SK-N-SH treated with all-trans-retinoic acid at 6 μM for 48 hours (cell line): Measurements from ENCODE around the gene SETD6.

Experiments
- ATAC-seq: fragments of 200-7000 bp; cut with Tn5 transposase; 3 replicates; pipeline ENCODE4 v1.9.1; 2020; ENCODE audit warnings: mild to moderate bottlenecking, moderate library complexity
- BACH2 ChIP-seq: fragments of 250-450 bp; sonication (Bioruptor Pico); IDR thresholded peaks from 2 replicates; pipeline ENCODE4 v1.9.0; 2021; ENCODE audit warnings: mild to moderate bottlenecking, borderline replicate concordance
- CSDC2 ChIP-seq: fragments of 250-450 bp; sonication (Bioruptor Pico); IDR thresholded peaks from 2 replicates; pipeline ENCODE4 v1.5.0; 2020; ENCODE audit warnings: mild to moderate bottlenecking, moderate library complexity
- ESRRG ChIP-seq: fragments of 250-450 bp; sonication (Bioruptor Pico); IDR thresholded peaks from 2 replicates; pipeline ENCODE4 v1.6.1; 2021; ENCODE audit warnings: mild to moderate bottlenecking
- GLIS3 ChIP-seq: fragments of 250-450 bp; sonication (Bioruptor Pico); IDR thresholded peaks from 2 replicates; pipeline ENCODE4 v1.5.0; 2020; ENCODE audit warnings: mild to moderate bottlenecking, moderate library complexity
- ISL1 ChIP-seq: fragments of 250-450 bp; sonication (Bioruptor Pico); IDR thresholded peaks from 2 replicates; pipeline ENCODE4 v2.1.2; 2022; ENCODE audit warnings: mild to moderate bottlenecking, moderate library complexity
- OSR1 ChIP-seq: fragments of 250-450 bp; sonication (Bioruptor Pico); IDR thresholded peaks from 2 replicates; pipeline ENCODE4 v1.8.0; 2022; ENCODE audit warnings: moderate library complexity, mild to moderate bottlenecking, inconsistent platforms
- PPARA ChIP-seq: fragments of 250-450 bp; sonication (Bioruptor Pico); IDR thresholded peaks from 2 replicates; pipeline ENCODE4 v1.5.0; 2020; ENCODE audit warnings: mild to moderate bottlenecking, borderline replicate concordance
- SNAI2 ChIP-seq: fragments of 250-450 bp; sonication (Bioruptor Pico); IDR thresholded peaks from 2 replicates; pipeline ENCODE4 v1.5.0; 2020; ENCODE audit warnings: mild to moderate bottlenecking, moderate library complexity
- TCF4 ChIP-seq: fragments of 250-450 bp; sonication (Bioruptor Pico); IDR thresholded peaks from 2 replicates; pipeline ENCODE4 v1.8.0; 2021; ENCODE audit warnings: mild to moderate bottlenecking, moderate library complexity, borderline replicate concordance
- ZC3H10 ChIP-seq: fragments of 250-450 bp; sonication (Bioruptor Pico); IDR thresholded peaks from 2 replicates; pipeline ENCODE4 v1.5.1; 2021; ENCODE audit warnings: mild to moderate bottlenecking, moderate library complexity
- ZFP3 ChIP-seq: fragments of 250-450 bp; sonication (Bioruptor Pico); IDR thresholded peaks from 2 replicates; pipeline ENCODE4 v1.5.0; 2020; ENCODE audit warnings: mild to moderate bottlenecking, moderate library complexity
- ZNF565 ChIP-seq: fragments of 450-650 bp; formaldehyde crosslinking; conservative IDR thresholded peaks from 2 replicates; pipeline ENCODE4 v1.5.0; 2020; ENCODE audit warnings: low read depth, mild to moderate bottlenecking, moderate library complexity
- ZNF70 ChIP-seq: fragments of 450-650 bp; formaldehyde crosslinking; IDR thresholded peaks from 2 replicates; pipeline ENCODE4 v1.5.0; 2020; ENCODE audit warnings: mild to moderate bottlenecking, moderate library complexity
- ZNF8 ChIP-seq: fragments of 450-650 bp; formaldehyde crosslinking; IDR thresholded peaks from 2 replicates; pipeline ENCODE4 v1.5.0; 2020; ENCODE audit warnings: mild to moderate bottlenecking, moderate library complexity
- TF ChIP-seq, protein P1 (sequence below): fragments of 250-450 bp; sonication (Bioruptor Pico); IDR thresholded peaks from 2 replicates; pipeline ENCODE4 v1.8.0; 2021; ENCODE audit warnings: low read depth, mild to moderate bottlenecking, moderate library complexity, borderline replicate concordance
- TF ChIP-seq, protein P2 (sequence below): fragments of 250-450 bp; sonication (Bioruptor Pico); IDR thresholded peaks from 2 replicates; pipeline ENCODE4 v1.5.1; 2020; ENCODE audit warnings: low read depth, mild to moderate bottlenecking, moderate library complexity
- TF ChIP-seq, protein P3 (sequence below): fragments of 250-450 bp; sonication (Bioruptor Pico); IDR thresholded peaks from 2 replicates; pipeline ENCODE4 v1.8.0; 2020; ENCODE audit warnings: mild to moderate bottlenecking, moderate library complexity, borderline replicate concordance
- TF ChIP-seq, protein P4 (sequence below): fragments of 250-450 bp; sonication (Bioruptor Pico); IDR thresholded peaks from 2 replicates; pipeline ENCODE4 v1.5.1; 2021; ENCODE audit warnings: mild to moderate bottlenecking, moderate library complexity
- TF ChIP-seq, protein P5 (sequence below): fragments of 250-450 bp; sonication (Bioruptor Pico); IDR thresholded peaks from 2 replicates; pipeline ENCODE4 v1.5.0; 2020; ENCODE audit warnings: mild to moderate bottlenecking, moderate library complexity

SETD6 gene

DNA sequence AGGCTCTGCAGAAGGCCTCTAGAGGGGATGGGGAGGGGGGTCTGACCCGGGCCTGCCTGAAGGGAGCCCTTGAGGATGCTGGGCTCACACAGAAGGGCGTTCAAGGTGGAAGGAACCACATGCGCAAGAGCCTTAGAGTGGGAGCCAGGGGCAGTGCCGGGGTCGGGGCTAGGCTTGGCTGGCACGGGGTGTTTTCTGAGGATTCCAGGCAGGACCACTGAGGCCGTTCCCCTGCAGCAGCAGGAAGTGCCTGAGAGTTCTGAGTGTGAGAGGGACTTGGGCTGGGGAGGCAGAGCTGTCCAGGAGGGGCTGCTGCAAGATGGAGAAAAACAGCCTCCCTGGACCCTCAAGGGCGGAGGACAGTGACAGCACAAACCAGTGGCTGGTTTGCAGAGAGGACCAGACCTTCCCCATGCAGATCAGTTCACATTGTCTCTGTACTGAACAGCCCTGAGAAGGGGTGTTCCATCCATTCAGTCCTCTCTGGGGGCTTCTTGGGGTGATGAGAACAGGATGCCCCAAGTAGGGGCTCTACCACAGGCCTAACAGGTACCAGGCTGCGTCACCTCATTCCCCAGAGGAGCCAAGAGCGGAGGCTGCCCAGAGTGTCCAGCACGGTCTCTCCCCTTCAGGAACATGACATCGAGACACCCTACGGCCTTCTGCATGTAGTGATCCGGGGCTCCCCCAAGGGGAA, 12.0 kb upstream of the SETD6 start:
- TF ChIP-seq ZNF8 (CRISPR knock-in tag) (no peak), CSDC2 (CRISPR knock-in tag) (no peak), GLIS3 (CRISPR knock-in tag) (no peak), ZNF70 (CRISPR knock-in tag) (no peak), TCF4 (CRISPR knock-in tag) (no peak), SNAI2 (CRISPR knock-in tag) (no peak), ISL1 (CRISPR knock-in tag) (no peak), ZNF565 (CRISPR knock-in tag) (no peak)
- TF ChIP-seq, protein P1, sequence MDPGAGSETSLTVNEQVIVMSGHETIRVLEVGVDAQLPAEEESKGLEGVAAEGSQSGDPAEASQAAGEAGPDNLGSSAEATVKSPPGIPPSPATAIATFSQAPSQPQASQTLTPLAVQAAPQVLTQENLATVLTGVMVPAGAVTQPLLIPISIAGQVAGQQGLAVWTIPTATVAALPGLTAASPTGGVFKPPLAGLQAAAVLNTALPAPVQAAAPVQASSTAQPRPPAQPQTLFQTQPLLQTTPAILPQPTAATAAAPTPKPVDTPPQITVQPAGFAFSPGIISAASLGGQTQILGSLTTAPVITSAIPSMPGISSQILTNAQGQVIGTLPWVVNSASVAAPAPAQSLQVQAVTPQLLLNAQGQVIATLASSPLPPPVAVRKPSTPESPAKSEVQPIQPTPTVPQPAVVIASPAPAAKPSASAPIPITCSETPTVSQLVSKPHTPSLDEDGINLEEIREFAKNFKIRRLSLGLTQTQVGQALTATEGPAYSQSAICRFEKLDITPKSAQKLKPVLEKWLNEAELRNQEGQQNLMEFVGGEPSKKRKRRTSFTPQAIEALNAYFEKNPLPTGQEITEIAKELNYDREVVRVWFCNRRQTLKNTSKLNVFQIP, result no peak
- TF ChIP-seq, protein P2, sequence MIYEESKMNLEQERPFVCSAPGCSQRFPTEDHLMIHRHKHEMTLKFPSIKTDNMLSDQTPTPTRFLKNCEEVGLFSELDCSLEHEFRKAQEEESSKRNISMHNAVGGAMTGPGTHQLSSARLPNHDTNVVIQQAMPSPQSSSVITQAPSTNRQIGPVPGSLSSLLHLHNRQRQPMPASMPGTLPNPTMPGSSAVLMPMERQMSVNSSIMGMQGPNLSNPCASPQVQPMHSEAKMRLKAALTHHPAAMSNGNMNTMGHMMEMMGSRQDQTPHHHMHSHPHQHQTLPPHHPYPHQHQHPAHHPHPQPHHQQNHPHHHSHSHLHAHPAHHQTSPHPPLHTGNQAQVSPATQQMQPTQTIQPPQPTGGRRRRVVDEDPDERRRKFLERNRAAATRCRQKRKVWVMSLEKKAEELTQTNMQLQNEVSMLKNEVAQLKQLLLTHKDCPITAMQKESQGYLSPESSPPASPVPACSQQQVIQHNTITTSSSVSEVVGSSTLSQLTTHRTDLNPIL (CRISPR knock-in tag), result no peak
- TF ChIP-seq, all 23 proteins: peak for 0
- ATAC-seq, result no peak

DNA sequence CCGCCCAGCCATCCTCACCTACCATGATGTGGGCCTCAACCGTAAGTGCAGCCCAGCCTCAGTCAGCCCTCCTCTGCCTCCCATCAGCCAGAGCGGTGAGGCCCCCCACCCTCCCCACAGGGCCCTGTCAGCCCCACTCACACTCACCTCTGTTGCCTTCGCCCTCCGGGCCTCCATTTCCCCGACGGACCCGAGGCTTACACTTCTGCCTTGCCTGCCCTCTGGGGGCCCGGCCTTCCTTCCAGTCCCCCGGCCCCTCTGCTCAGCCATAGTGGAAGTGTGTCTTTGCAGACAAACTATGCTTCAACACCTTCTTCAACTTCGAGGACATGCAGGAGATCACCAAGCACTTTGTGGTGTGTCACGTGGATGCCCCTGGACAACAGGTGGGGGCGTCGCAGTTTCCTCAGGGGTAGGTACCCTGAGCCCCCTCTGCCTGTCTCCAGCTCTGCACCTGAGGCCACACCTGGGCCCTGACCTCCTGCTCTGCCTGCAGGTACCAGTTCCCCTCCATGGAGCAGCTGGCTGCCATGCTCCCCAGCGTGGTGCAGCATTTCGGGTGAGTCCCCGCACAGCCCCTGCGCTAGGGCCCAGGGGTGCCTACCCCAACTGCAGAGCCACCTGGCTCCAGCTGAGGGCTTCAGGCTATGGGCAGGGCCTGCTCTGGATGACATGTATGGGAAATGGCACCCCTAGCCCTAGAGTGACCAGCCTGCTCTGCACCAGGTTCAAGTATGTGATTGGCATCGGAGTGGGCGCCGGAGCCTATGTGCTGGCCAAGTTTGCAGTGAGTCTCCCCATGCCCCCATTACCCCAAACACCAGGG, 11.2 kb upstream of the SETD6 start:
- TF ChIP-seq, protein P2 (CRISPR knock-in tag), result no peak
- TF ChIP-seq, protein P3, sequence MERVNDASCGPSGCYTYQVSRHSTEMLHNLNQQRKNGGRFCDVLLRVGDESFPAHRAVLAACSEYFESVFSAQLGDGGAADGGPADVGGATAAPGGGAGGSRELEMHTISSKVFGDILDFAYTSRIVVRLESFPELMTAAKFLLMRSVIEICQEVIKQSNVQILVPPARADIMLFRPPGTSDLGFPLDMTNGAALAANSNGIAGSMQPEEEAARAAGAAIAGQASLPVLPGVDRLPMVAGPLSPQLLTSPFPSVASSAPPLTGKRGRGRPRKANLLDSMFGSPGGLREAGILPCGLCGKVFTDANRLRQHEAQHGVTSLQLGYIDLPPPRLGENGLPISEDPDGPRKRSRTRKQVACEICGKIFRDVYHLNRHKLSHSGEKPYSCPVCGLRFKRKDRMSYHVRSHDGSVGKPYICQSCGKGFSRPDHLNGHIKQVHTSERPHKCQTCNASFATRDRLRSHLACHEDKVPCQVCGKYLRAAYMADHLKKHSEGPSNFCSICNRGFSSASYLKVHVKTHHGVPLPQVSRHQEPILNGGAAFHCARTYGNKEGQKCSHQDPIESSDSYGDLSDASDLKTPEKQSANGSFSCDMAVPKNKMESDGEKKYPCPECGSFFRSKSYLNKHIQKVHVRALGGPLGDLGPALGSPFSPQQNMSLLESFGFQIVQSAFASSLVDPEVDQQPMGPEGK (CRISPR knock-in tag), result no peak
- TF ChIP-seq, protein P4, sequence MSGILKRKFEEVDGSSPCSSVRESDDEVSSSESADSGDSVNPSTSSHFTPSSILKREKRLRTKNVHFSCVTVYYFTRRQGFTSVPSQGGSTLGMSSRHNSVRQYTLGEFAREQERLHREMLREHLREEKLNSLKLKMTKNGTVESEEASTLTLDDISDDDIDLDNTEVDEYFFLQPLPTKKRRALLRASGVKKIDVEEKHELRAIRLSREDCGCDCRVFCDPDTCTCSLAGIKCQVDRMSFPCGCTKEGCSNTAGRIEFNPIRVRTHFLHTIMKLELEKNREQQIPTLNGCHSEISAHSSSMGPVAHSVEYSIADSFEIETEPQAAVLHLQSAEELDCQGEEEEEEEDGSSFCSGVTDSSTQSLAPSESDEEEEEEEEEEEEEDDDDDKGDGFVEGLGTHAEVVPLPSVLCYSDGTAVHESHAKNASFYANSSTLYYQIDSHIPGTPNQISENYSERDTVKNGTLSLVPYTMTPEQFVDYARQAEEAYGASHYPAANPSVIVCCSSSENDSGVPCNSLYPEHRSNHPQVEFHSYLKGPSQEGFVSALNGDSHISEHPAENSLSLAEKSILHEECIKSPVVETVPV (CRISPR knock-in tag), result no peak
- TF ChIP-seq CSDC2 (CRISPR knock-in tag) (no peak), BACH2 (CRISPR knock-in tag) (no peak), ZNF8 (CRISPR knock-in tag) (no peak), PPARA (CRISPR knock-in tag) (no peak), ESRRG (CRISPR knock-in tag) (no peak), ZFP3 (no peak), ZC3H10 (CRISPR knock-in tag) (no peak)
- ATAC-seq, result no peak

DNA sequence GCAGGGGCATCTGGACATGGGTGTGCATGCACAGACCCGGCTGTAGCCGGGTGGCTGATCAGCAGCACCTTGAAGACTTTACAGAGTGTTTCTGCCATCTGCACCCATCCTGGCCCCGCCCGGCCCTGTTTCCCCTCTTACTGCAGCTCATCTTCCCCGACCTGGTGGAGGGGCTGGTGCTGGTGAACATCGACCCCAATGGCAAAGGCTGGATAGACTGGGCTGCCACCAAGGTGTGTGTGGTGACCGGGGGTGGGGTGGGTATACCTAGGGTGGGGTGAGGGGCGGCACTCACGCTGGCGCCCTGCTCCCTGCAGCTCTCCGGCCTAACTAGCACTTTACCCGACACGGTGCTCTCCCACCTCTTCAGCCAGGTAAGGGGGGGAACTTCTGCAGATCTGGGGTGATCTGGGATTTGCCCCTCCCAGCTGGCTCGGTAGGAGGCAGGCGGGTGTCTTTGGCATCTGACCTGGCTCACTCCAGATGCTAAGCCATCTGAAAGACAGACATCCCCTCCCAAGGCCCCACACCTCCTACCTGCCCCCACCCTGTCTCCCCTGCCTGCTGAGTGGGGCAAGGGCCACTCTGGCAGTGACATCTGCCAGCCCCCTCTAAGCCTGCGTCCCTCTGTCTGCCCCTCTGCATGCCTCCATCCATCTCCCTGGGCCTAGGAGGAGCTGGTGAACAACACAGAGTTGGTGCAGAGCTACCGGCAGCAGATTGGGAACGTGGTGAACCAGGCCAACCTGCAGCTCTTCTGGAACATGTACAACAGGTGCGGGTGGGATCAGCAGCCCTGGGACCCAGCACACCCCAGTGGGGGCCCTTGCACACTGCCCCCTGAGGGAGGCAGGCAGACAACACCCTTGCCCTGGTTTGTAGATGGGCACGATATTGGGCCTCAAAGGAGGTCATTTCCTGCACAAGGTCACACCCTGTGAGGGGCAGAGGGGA, 8.8 kb upstream of the SETD6 start:
- no peak for ATAC-seq
- no peak for TF ChIP-seq TCF4 (CRISPR knock-in tag)
- TF ChIP-seq ZNF8 (CRISPR knock-in tag), result no peak
- TF ChIP-seq OSR1 (CRISPR knock-in tag), result no peak
- TF ChIP-seq ISL1 (CRISPR knock-in tag), result no peak
- TF ChIP-seq, protein P2 (CRISPR knock-in tag), result no peak
- TF ChIP-seq ZC3H10 (CRISPR knock-in tag), result no peak
- TF ChIP-seq ESRRG (CRISPR knock-in tag), result no peak
- TF ChIP-seq GLIS3 (CRISPR knock-in tag), result no peak
- no peak for TF ChIP-seq ZNF565 (CRISPR knock-in tag)
- TF ChIP-seq, protein P1, result no peak
- TF ChIP-seq, protein P5, sequence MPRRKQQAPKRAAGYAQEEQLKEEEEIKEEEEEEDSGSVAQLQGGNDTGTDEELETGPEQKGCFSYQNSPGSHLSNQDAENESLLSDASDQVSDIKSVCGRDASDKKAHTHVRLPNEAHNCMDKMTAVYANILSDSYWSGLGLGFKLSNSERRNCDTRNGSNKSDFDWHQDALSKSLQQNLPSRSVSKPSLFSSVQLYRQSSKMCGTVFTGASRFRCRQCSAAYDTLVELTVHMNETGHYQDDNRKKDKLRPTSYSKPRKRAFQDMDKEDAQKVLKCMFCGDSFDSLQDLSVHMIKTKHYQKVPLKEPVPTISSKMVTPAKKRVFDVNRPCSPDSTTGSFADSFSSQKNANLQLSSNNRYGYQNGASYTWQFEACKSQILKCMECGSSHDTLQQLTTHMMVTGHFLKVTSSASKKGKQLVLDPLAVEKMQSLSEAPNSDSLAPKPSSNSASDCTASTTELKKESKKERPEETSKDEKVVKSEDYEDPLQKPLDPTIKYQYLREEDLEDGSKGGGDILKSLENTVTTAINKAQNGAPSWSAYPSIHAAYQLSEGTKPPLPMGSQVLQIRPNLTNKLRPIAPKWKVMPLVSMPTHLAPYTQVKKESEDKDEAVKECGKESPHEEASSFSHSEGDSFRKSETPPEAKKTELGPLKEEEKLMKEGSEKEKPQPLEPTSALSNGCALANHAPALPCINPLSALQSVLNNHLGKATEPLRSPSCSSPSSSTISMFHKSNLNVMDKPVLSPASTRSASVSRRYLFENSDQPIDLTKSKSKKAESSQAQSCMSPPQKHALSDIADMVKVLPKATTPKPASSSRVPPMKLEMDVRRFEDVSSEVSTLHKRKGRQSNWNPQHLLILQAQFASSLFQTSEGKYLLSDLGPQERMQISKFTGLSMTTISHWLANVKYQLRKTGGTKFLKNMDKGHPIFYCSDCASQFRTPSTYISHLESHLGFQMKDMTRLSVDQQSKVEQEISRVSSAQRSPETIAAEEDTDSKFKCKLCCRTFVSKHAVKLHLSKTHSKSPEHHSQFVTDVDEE (CRISPR knock-in tag), result no peak
